ENCODE results near the gene SLC31A1. TPM values are rescaled to one million over a fixed set of nuclear protein-coding genes. Genes with fewer than 3 reads are reported as not detected.

SLC31A1 gene
- polyA plus RNA-seq, 1 experiment = 25.7 TPM

- no peaks in the 10 kb centered on the region for H3K27me3 ChIP-seq (ENCODE audit: control insufficient read depth, insufficient read depth, low read length)
- TF ChIP-seq, protein P1, sequence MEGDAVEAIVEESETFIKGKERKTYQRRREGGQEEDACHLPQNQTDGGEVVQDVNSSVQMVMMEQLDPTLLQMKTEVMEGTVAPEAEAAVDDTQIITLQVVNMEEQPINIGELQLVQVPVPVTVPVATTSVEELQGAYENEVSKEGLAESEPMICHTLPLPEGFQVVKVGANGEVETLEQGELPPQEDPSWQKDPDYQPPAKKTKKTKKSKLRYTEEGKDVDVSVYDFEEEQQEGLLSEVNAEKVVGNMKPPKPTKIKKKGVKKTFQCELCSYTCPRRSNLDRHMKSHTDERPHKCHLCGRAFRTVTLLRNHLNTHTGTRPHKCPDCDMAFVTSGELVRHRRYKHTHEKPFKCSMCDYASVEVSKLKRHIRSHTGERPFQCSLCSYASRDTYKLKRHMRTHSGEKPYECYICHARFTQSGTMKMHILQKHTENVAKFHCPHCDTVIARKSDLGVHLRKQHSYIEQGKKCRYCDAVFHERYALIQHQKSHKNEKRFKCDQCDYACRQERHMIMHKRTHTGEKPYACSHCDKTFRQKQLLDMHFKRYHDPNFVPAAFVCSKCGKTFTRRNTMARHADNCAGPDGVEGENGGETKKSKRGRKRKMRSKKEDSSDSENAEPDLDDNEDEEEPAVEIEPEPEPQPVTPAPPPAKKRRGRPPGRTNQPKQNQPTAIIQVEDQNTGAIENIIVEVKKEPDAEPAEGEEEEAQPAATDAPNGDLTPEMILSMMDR (IDR thresholded peaks at IDR 0.05; ENCODE audit: insufficient read depth, low read depth, low read length) = no peak
- CTCF ChIA-PET = interaction anchor here (1.0 kb wide), 1 partner anchor 23 kb away, joined by 3 read pairs; no protein-coding TSS in a partner anchor
- H3K4me3 ChIP-seq (ENCODE audit: low read depth, low read length) = no peak overlapping the region
- POLR2A ChIA-PET = interaction anchor here (0.5 kb wide), 1 partner anchor 57 kb away, joined by 3 read pairs; no protein-coding TSS in a partner anchor
- DNase-seq (ENCODE audit: low read depth) = no peak
- H3K36me3 ChIP-seq (ENCODE audit: control insufficient read depth, insufficient read depth, low read length) = no peaks in the 10 kb centered on the region
Observed at GRCh38 chr9:113237026-113237425, 15.7 kb downstream of the SLC31A1 start.

DNA sequence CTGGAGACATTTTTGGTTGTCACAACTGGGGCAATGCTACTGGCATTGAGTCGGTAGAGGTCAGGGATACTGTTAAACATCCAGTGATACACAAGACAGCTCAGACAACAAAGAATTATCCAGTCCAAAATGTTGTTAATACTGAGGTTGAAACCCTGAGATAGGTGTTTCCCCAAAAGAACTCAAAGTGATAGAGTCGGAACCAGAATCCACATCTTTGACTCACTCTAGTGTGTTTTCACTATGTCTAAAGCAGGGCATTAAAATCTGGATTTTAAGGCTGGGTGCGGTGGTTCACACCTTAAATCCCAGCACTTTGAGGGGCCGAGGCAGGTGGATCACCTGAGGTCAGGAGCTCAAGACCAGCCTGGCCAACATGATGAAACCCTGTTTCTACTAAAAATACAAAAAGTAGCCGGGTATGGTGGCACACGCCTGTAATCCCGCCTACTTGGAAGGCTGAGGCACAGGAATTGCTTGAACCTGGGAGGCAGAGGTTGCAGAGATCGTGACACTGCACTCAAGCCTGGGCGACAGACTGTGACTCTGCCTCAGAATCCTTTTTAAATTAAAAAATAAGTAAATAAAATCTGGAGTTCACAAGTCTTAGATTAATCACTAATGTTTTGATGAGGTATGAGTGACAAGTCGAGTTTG lies 17.0 kb downstream of the SLC31A1 start:
- Histone ChIP-seq H3K4me3 (ENCODE audit: low read depth, low read length) (no peak overlapping the region), H3K27me3 (ENCODE audit: control insufficient read depth, insufficient read depth, low read length) (no peaks in the 10 kb centered on the region), H3K36me3 (ENCODE audit: control insufficient read depth, insufficient read depth, low read length) (no peaks in the 10 kb centered on the region)
- ChIA-PET CTCF (interaction anchor here (0.6 kb wide), 1 partner anchor 49 kb away, joined by 3 read pairs; no protein-coding TSS in a partner anchor), POLR2A (no interaction called here)
- TF ChIP-seq, protein P1 (IDR thresholded peaks at IDR 0.05; ENCODE audit: insufficient read depth, low read depth, low read length) = no peak
- no peak for DNase-seq (ENCODE audit: low read depth)

GRCh38 chr9:113238859-113239232 lies 17.5 kb downstream of the SLC31A1 start:
- Histone ChIP-seq H3K27me3 (ENCODE audit: control insufficient read depth, insufficient read depth, low read length) (no peaks in the 10 kb centered on the region), H3K4me3 (ENCODE audit: low read depth, low read length) (no peak overlapping the region), H3K36me3 (ENCODE audit: control insufficient read depth, insufficient read depth, low read length) (no peaks in the 10 kb centered on the region)
- no peak for DNase-seq (ENCODE audit: low read depth)
- TF ChIP-seq, protein P1 (IDR thresholded peaks at IDR 0.05; ENCODE audit: insufficient read depth, low read depth, low read length) = no peak
- POLR2A ChIA-PET = no interaction called here
- CTCF ChIA-PET = interaction anchor here (0.6 kb wide), 1 partner anchor 50 kb away, joined by 3 read pairs; no protein-coding TSS in a partner anchor

GRCh38 chr9:113241161-113241560 lies 19.8 kb downstream of the SLC31A1 start:
- DNase-seq (ENCODE audit: low read depth) = no peak
- POLR2A ChIA-PET = no interaction called here
- TF ChIP-seq, protein P1 (IDR thresholded peaks at IDR 0.05; ENCODE audit: insufficient read depth, low read depth, low read length) = no peak
- Histone ChIP-seq H3K27me3 (ENCODE audit: control insufficient read depth, insufficient read depth, low read length) (no peaks in the 10 kb centered on the region), H3K4me3 (ENCODE audit: low read depth, low read length) (no peak overlapping the region), H3K36me3 (ENCODE audit: control insufficient read depth, insufficient read depth, low read length) (no peaks in the 10 kb centered on the region)
- CTCF ChIA-PET = interaction anchor here (1.4 kb wide), 1 partner anchor 19 kb away, joined by 4 read pairs; the partner anchor contains the start of gene SLC31A1

- ChIA-PET CTCF (no interaction called here), POLR2A (no interaction called here)
- no peaks in the 10 kb centered on the region for H3K36me3 ChIP-seq (ENCODE audit: control insufficient read depth, insufficient read depth, low read length)
- H3K27me3 ChIP-seq (ENCODE audit: control insufficient read depth, insufficient read depth, low read length) = no peaks in the 10 kb centered on the region
- no peak overlapping the region for H3K4me3 ChIP-seq (ENCODE audit: low read depth, low read length)
- DNase-seq (ENCODE audit: low read depth) = no peak
- TF ChIP-seq, protein P1 (IDR thresholded peaks at IDR 0.05; ENCODE audit: insufficient read depth, low read depth, low read length) = no peak
Observed at GRCh38 chr9:113244556-113244955, 23.2 kb downstream of the SLC31A1 start.

Data from BJ (cell line).